Measurements from ENCODE around the gene PCBD2. TPM values are rescaled to one million over a fixed set of nuclear protein-coding genes. Genes with fewer than 3 reads are reported as not detected.

PCBD2 gene
- total RNA-seq, 1 experiment from 2014 or later, result 7.0 TPM

DNA sequence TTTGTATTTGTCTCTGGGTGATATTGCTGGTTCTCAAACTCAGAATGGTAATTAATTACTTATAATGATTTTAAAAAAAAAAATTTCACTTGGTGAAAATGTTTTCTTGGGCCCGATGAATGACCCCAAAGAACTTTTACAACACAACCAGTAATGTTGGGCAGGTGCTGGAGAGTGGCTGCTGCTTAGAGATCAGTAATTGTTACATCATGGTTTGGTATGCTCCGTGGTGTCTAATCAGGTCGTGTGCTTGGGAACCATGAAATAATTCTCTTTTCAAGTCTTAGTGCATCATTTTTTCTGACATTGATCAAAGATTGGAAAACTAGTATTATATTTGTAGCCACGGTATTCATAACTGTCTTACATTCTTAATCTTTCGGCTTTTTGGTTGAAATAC is 29.3 kb downstream of the PCBD2 start:
- BruUV-seq (replicated peaks), result no TSS peak
- H3K9ac ChIP-seq (ENCODE audit: low read length), result no peak overlapping the region
- H3K4me1 ChIP-seq (ENCODE audit: insufficient read depth, low read length), result no peaks in the 10 kb centered on the region
- TF ChIP-seq EZH2 (IDR thresholded peaks at IDR 0.05; ENCODE audit: low read length, unreplicated experiment), result no peak
- TF ChIP-seq, protein P1, sequence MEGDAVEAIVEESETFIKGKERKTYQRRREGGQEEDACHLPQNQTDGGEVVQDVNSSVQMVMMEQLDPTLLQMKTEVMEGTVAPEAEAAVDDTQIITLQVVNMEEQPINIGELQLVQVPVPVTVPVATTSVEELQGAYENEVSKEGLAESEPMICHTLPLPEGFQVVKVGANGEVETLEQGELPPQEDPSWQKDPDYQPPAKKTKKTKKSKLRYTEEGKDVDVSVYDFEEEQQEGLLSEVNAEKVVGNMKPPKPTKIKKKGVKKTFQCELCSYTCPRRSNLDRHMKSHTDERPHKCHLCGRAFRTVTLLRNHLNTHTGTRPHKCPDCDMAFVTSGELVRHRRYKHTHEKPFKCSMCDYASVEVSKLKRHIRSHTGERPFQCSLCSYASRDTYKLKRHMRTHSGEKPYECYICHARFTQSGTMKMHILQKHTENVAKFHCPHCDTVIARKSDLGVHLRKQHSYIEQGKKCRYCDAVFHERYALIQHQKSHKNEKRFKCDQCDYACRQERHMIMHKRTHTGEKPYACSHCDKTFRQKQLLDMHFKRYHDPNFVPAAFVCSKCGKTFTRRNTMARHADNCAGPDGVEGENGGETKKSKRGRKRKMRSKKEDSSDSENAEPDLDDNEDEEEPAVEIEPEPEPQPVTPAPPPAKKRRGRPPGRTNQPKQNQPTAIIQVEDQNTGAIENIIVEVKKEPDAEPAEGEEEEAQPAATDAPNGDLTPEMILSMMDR (conservative IDR thresholded peaks at IDR 0.05; ENCODE audit: low read depth, low read length), result no peak
- no peak for TF ChIP-seq EZH2phosphoT487 (IDR thresholded peaks at IDR 0.05; ENCODE audit: borderline replicate concordance, low read length)
- ChIA-PET POLR2A (ENCODE audit: unreplicated experiment) (no interaction called here), CTCF (no interaction called here)
- H3K9me3 ChIP-seq (ENCODE audit: low read length), result no peaks in the 10 kb centered on the region
- no peaks in the 10 kb centered on the region; the same call in 1 of the 2 replicates for H3K36me3 ChIP-seq (ENCODE audit: low read depth, low read length)
- no peaks in the 10 kb centered on the region for H4K20me1 ChIP-seq (ENCODE audit: low read length)
- H3K9me2 ChIP-seq (replicated peaks; ENCODE audit: low read length), result no peaks in the 10 kb centered on the region
- no peak overlapping the region for H3K27ac ChIP-seq (ENCODE audit: low read length)
- ATAC-seq, result no peak
- no peak overlapping the region for H3K4me2 ChIP-seq (ENCODE audit: low read length)
- no peak overlapping the region for H3K4me3 ChIP-seq (ENCODE audit: low read length)
- H2AFZ ChIP-seq (ENCODE audit: low read length), result no peak overlapping the region
- H3F3A ChIP-seq (ENCODE audit: low read length, unreplicated experiment), result no peaks in the 10 kb centered on the region
- H3K79me2 ChIP-seq (ENCODE audit: low read length), result no peaks in the 10 kb centered on the region
- intact Hi-C loops (cut with micrococcal nuclease), result no loop called here
- no peak for DNase-seq
- H3K27me3 ChIP-seq (ENCODE audit: low read length), result no peaks in the 10 kb centered on the region

DNA sequence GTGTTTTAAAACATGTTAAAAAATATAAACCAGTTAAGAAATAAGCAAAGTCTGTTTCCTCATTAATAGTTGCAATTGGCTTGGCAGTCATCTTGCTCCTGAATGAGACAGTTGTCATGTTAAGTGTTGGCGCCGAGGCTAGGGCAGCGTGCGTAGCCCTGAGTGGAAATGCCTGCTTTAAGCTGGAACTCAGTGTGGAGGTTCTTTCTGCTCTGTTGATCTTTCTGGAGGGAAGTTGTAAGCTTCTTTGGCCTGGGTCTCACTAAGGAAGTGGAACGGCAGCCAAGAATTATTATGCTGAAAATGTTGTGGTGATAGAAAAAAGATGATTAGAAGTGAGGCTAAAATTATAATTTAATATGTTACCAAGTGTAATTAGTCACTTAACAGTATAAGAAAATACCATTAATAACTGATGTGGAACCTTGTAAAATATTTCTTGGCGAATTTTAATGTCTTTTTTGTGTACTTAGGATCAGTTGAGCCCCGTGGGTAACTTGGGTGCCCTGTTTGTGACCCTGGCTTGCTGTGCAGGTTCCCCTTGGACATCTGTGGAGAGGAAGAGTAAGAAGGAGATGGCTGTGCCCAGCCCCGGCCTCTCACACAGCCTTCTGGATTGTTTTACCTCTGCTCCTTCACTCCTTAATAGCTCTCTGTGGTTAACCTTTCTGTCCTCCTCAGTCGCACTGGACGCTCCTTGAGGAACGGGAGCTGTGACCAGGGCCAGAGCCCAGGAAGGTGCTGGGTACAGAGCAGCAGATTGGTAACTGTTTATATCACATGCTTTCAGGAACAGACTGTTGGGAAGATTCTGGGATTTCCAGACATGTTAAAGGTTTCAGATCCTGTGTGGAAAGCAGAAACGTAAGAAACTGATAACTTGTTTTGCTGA is 31.0 kb downstream of the PCBD2 start:
- ChIA-PET POLR2A (ENCODE audit: unreplicated experiment) (no interaction called here), CTCF (no interaction called here)
- ATAC-seq (no peak), DNase-seq (no peak)
- Histone ChIP-seq H4K20me1 (ENCODE audit: low read length) (no peaks in the 10 kb centered on the region), H3F3A (ENCODE audit: low read length, unreplicated experiment) (no peaks in the 10 kb centered on the region), H3K4me3 (ENCODE audit: low read length) (no peak overlapping the region), H3K36me3 (ENCODE audit: low read depth, low read length) (no peaks in the 10 kb centered on the region; the same call in 1 of the 2 replicates), H3K4me2 (ENCODE audit: low read length) (no peak overlapping the region), H2AFZ (ENCODE audit: low read length) (no peak overlapping the region), H3K27me3 (ENCODE audit: low read length) (no peaks in the 10 kb centered on the region), H3K4me1 (ENCODE audit: insufficient read depth, low read length) (no peaks in the 10 kb centered on the region), H3K9me2 (replicated peaks; ENCODE audit: low read length) (no peaks in the 10 kb centered on the region), H3K9ac (ENCODE audit: low read length) (no peak overlapping the region), H3K79me2 (ENCODE audit: low read length) (no peaks in the 10 kb centered on the region), H3K9me3 (ENCODE audit: low read length) (no peaks in the 10 kb centered on the region), H3K27ac (ENCODE audit: low read length) (no peak overlapping the region)
- TF ChIP-seq EZH2phosphoT487 (IDR thresholded peaks at IDR 0.05; ENCODE audit: borderline replicate concordance, low read length) (no peak), EZH2 (IDR thresholded peaks at IDR 0.05; ENCODE audit: low read length, unreplicated experiment) (no peak)
- TF ChIP-seq, protein P1 (conservative IDR thresholded peaks at IDR 0.05; ENCODE audit: low read depth, low read length), result no peak
- no TSS peak for BruUV-seq (replicated peaks)
- intact Hi-C loops (cut with micrococcal nuclease), result no loop called here

DNA sequence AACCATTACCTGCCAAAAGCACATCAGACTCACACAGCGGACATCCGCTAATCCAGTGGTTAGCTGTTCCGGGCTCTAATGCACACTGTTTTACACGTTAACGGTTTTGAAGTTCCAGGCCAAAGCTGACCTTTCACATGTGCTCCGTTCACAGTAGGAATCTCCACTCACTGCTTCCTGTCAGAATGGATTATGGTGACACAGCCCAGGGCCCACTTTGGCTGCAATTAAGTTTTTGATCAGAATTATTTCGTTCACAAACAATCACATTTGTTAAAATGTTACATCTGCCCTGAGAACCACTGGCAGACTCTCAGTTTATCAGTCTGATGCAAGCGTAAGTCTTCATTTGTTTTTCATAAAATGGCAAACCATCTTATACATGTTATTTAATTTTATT is 32.6 kb downstream of the PCBD2 start:
- ChIA-PET POLR2A (ENCODE audit: unreplicated experiment) (no interaction called here), CTCF (no interaction called here)
- Histone ChIP-seq H3K27ac (ENCODE audit: low read length) (no peak overlapping the region), H4K20me1 (ENCODE audit: low read length) (no peaks in the 10 kb centered on the region), H3K4me3 (ENCODE audit: low read length) (no peak overlapping the region), H3K27me3 (ENCODE audit: low read length) (no peaks in the 10 kb centered on the region), H3F3A (ENCODE audit: low read length, unreplicated experiment) (no peaks in the 10 kb centered on the region), H3K9me3 (ENCODE audit: low read length) (no peaks in the 10 kb centered on the region), H3K4me2 (ENCODE audit: low read length) (no peak overlapping the region), H3K4me1 (ENCODE audit: insufficient read depth, low read length) (no peaks in the 10 kb centered on the region), H3K9ac (ENCODE audit: low read length) (no peak overlapping the region), H2AFZ (ENCODE audit: low read length) (no peak overlapping the region), H3K36me3 (ENCODE audit: low read depth, low read length) (no peaks in the 10 kb centered on the region; the same call in 1 of the 2 replicates), H3K9me2 (replicated peaks; ENCODE audit: low read length) (no peaks in the 10 kb centered on the region), H3K79me2 (ENCODE audit: low read length) (no peaks in the 10 kb centered on the region)
- DNase-seq (no peak), ATAC-seq (no peak)
- no TSS peak for BruUV-seq (replicated peaks)
- TF ChIP-seq, protein P1 (conservative IDR thresholded peaks at IDR 0.05; ENCODE audit: low read depth, low read length), result no peak
- TF ChIP-seq EZH2 (IDR thresholded peaks at IDR 0.05; ENCODE audit: low read length, unreplicated experiment), result no peak
- intact Hi-C loops (cut with micrococcal nuclease), result no loop called here
